Pancreas (tissue), 10 donors: Measurements from ENCODE around the gene ZNF468. TPM values are rescaled to one million over a fixed set of nuclear protein-coding genes. Genes with fewer than 3 reads are reported as not detected.
A peak's percentile ranks its signal among the peaks of the same experiment; 100 is the strongest.
"Not testable (repeated sequence)": the region's sequence is repeated elsewhere in the genome, so short reads cannot be mapped to it uniquely, and the experiment has no call there.

ENCODE experiments used
- ATAC-seq, 4 donors: fragments of 200-7000 bp; cut with Tn5 transposase; one replicate each; pipeline versions ENCODE4 v1.8.0 to v1.9.1; 2020; ENCODE audit warnings: mild to moderate bottlenecking in 4 of 4, moderate library complexity in 4 of 4
- DNase-seq, 6 donors: peaks; one replicate each; pipeline ENCODE4 v3.0.0-alpha.2; 2020
- FAIRE-seq: peaks from 2 replicates; lab custom pipeline; 2012; peaks lifted over from hg19 to GRCh38; lab: Jason Lieb, UNC
- H3K27ac ChIP-seq, 4 donors: fragments of 200-600 bp; sonication (generic); 1 replicate in 3 of 4; 2 replicates in 1 of 4; pipeline versions ENCODE4 v1.5.0 to v1.8.0; 2020
- H3K27me3 ChIP-seq, 4 donors: fragments of 200-600 bp; one replicate each; pipeline ENCODE4 v1.8.0; 2021
- H3K36me3 ChIP-seq, 3 donors: fragments of 200-600 bp; sonication (generic) in 1 of 3; one replicate each; pipeline versions ENCODE4 v1.5.0 to v1.8.0; 2020 to 2021
- H3K4me1 ChIP-seq, 3 donors: fragments of 200-600 bp; one replicate each; pipeline ENCODE4 v1.8.0; 2021
- H3K4me3 ChIP-seq, 4 donors: fragments of 200-600 bp; sonication (generic) in 2 of 4; one replicate each; pipeline versions ENCODE4 v1.5.0 to v1.8.0; 2020 to 2021
- H3K9me3 ChIP-seq, 4 donors: fragments of 200-600 bp; one replicate each; pipeline ENCODE4 v1.8.0; 2021
- WGBS, 2 donors: extraction: QIAGEN DNeasy Blood & Tissue Kit; methylation state at CpG; one replicate each; pipeline ENCODE4 v1.1.7; 2013; 5-methylcytosine and 5-hydroxymethylcytosine counted together
- intact Hi-C, 3 donors: fragments of 100-400 bp; cut with DNase I; formaldehyde crosslinking; loops; one replicate each; pipeline versions ENCODE4 v1.11.1 to v1.14.2; 2022
- polyA plus RNA-seq, 2 donors: library from polyadenylated mRNA; stranded (reverse); fragments of 200-250 nt; gene quantifications; one replicate each; pipeline ENCODE4 v1.2.3, GENCODE V29; 2013
- total RNA-seq, 6 donors: library from RNA; stranded (reverse); fragmentation: NEBNext Ultra II Directional in 4 of 6; extraction: Animal tissue kit (Norgen Biotek cat#: 25700) in 4 of 6; gene quantifications; one replicate each; pipeline versions ENCODE4 v1.2.1 to v1.2.4, GENCODE V29; 2021 to 2023
- TF ChIP-seq, protein P1 (sequence below), 4 donors: fragments of 200-600 bp; sonication (generic) in 3 of 4; IDR thresholded peaks; one replicate each; pipeline versions ENCODE4 v1.5.0 to v1.8.0; 2021; ENCODE audit warnings: antibody characterized with exemption in 4 of 4
- donor health status: healthy with polysubstance abuse.
- donor health status: DM: no; HTN: no; CAD: no; lungs with moderate emphysema.
- donor health status: DM: no; HTN: no; CAD: no.
- donor health status: control.
- donor health status: control.
- donor health status: Bipolar disorder and iron deficiency.
- donor health status: DM: yes; HTN: yes; CAD: no.
- donor health status: DM: no; HTN: no; CAD: no.
- donor health status: DM: no; HTN: no; CAD: no.
- donor health status: DM: yes; HTN: yes; CAD: no.

Gene ZNF468
- total RNA-seq (10 to 100 TPM in 2 of 6 donors, 1 to 10 TPM in 4; 7.0 to 14.7 (median 8.5) TPM), polyA plus RNA-seq (10 to 100 TPM in 1 of 2 donors, 1 to 10 TPM in 1; 6.5 to 10.0 TPM)

DNA sequence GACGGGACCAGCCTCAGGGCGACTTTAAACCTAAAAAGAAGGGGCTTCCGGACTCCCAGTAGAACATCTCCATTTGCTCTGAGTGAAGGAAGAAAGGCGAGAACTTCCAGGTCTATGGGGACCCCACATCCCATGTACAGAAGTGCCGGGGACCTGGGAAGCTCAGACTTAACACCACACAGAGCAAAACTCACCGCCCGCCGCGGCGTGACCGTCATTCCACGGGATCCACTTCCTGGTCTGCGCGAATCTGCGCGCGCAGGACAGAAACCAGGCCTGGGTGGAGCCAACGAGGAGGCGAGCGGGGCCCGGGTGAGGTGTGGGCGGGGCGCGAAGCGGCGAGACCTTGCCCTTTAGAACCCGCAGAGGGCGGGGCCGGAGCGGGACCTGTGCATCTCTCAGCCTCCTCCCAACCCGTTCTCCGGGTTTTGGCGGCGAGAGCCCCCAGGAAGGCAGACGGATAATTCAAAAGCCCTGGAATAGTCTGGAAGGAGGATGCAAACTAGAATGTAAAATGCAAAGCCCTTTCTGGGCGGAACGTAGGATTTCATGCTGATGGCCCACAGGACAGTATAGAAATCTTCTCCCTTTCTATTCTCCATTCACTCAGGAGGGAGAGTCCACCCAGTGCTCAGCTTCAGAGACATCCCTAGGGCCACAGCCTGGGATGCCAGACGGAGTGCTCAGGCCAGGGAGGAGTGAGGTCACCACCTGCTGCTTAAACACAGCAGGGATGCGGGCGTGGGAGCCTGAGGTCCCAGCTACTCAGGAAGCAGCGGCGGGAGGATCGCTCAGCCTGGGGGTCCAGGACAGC is at the start of gene ZNF468:
Gene ZNF468, minus strand, starts transcription at position 242 of the 814 bp plus-strand sequence. CDS start 3,347 bp downstream, outside the sequence.
- WGBS, 2 donors = 4 to 5% methylated on average over 34 to 43 of the region's 43 CpGs
- FAIRE-seq = peak; percentile 88
- intact Hi-C loops = not testable (repeated sequence)

DNA sequence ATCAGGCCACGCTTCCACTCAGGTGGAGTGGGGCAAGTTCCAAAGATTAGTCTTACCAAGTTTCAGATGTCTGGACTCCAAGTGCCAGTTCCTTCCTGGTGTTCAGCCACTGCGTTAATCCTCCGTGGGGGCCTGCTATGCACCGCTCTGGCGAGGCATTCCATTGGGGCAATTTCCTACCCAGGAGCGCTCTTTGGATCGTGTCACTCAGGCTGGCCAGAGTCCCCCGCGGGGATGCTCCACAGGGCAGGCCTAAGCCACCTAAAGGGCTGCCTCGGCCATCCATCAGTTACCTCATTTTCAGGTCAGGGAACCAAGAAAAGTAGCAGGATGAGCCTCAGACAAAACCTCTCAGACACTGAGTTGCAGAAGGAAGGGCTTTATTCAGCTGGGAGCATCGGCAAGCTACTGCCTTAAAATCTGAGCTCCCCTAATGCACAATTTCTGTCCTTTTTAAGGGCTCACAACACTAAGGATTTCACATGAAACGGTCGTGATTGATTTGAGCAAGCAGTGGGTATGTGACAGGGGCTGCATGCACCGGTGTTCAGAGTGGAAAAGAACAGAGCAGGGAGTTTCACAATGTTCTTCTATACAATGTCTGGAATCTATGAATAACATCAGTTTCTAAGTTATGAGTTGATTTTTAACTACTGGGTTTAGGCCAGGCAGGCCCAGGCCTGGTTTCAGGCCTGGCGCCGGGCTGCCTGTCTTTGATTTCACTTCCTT is 46.8 kb upstream of the ZNF468 start:
- H3K4me1 ChIP-seq, DNase-seq, H3K9me3 ChIP-seq, H3K4me3 ChIP-seq, intact Hi-C loops, FAIRE-seq, H3K27me3 ChIP-seq: not testable (repeated sequence)
- Histone ChIP-seq H3K27ac (peak overlapping the region; percentile 42 to 68 (median 49)), H3K36me3 (peaks cover 0 to 16% (median 6%) of the 10 kb centered on the region in 3 donors)
- ATAC-seq = peak in 1 of 4 donors; percentile 46
- WGBS, 2 donors = 68 to 69% methylated on average over 16 of the region's 16 CpGs

More for the DNA sequence above, at the start of gene ZNF468:
- Histone ChIP-seq H3K4me3 (peak within 1 kb of the TSS; percentile 44 to 70 (median 60)), H3K27ac (peak within 1 kb of the TSS in 3 of 4 donors; percentile 20 to 70 (median 26))
- not testable (repeated sequence) for H3K4me1 ChIP-seq, H3K36me3 ChIP-seq, H3K9me3 ChIP-seq, H3K27me3 ChIP-seq
- DNase-seq (peak; percentile 58 to 91 (median 80)), ATAC-seq (peak; percentile 99 to 100 (median 100))

- no peak overlapping the region for H3K4me3 ChIP-seq
- H3K27ac ChIP-seq = no peak overlapping the region
- 29 to 33% methylated on average over 3 of the region's 3 CpGs for WGBS, 2 donors
- no peaks in the 10 kb centered on the region for H3K27me3 ChIP-seq
- no peak for DNase-seq
- ATAC-seq = no peak
- peaks cover 0 to 7% (median 0%) of the 10 kb centered on the region in 3 donors for H3K36me3 ChIP-seq
- no peaks in the 10 kb centered on the region for H3K9me3 ChIP-seq
- intact Hi-C loops = no loop called here
- TF ChIP-seq, protein P1, sequence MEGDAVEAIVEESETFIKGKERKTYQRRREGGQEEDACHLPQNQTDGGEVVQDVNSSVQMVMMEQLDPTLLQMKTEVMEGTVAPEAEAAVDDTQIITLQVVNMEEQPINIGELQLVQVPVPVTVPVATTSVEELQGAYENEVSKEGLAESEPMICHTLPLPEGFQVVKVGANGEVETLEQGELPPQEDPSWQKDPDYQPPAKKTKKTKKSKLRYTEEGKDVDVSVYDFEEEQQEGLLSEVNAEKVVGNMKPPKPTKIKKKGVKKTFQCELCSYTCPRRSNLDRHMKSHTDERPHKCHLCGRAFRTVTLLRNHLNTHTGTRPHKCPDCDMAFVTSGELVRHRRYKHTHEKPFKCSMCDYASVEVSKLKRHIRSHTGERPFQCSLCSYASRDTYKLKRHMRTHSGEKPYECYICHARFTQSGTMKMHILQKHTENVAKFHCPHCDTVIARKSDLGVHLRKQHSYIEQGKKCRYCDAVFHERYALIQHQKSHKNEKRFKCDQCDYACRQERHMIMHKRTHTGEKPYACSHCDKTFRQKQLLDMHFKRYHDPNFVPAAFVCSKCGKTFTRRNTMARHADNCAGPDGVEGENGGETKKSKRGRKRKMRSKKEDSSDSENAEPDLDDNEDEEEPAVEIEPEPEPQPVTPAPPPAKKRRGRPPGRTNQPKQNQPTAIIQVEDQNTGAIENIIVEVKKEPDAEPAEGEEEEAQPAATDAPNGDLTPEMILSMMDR (IDR thresholded peaks at IDR 0.05) = no peak
- FAIRE-seq = no peak
- H3K4me1 ChIP-seq = peaks cover 0 to 7% (median 0%) of the 10 kb centered on the region in 3 donors
These were observed 44.4 kb upstream of the ZNF468 start for GRCh38 chr19:52901842-52902241.

GRCh38 chr19:52898596-52898995 is 41.2 kb upstream of the ZNF468 start:
- H3K9me3 ChIP-seq, H3K27ac ChIP-seq, H3K4me1 ChIP-seq, H3K36me3 ChIP-seq, DNase-seq, FAIRE-seq, H3K4me3 ChIP-seq, H3K27me3 ChIP-seq, ATAC-seq, intact Hi-C loops: not testable (repeated sequence)
- WGBS, 2 donors = 80 to 83% methylated on average over 10 of the region's 10 CpGs

GRCh38 chr19:52898101-52898500 is 40.7 kb upstream of the ZNF468 start:
- Histone ChIP-seq H3K36me3 (peaks cover 0 to 3% (median 0%) of the 10 kb centered on the region in 3 donors), H3K4me3 (peak overlapping the region in 2 of 4 donors; percentile 69 to 80), H3K4me1 (peaks cover 0 to 6% (median 4%) of the 10 kb centered on the region in 3 donors), H3K9me3 (no peaks in the 10 kb centered on the region), H3K27ac (peak overlapping the region in 3 of 4 donors; percentile 72 to 91 (median 80)), H3K27me3 (no peaks in the 10 kb centered on the region)
- ATAC-seq = no peak
- TF ChIP-seq, protein P1 (IDR thresholded peaks at IDR 0.05) = no peak
- peak in 2 of 6 donors; percentile 12 to 30 for DNase-seq
- 85 to 92% methylated on average over 15 of the region's 15 CpGs for WGBS, 2 donors
- FAIRE-seq = no peak
- intact Hi-C loops = no loop called here
